HFF-Myc (cell line): Measurements from ENCODE around the gene MSH5.

ENCODE experiments used
- DNase-seq: peaks from one replicate; pipeline ENCODE4 v3.0.0-alpha.2; 2011; ENCODE audit warnings: low read depth; ENCODE audit errors: extremely low read depth
- H3K4me3 ChIP-seq: replicated peaks from 2 replicates; pipeline ENCODE4 v1.5.1; 2011; ENCODE audit warnings: low read depth, mild to moderate bottlenecking, control low read depth, low read length
- TF ChIP-seq, protein P1 (sequence below): IDR thresholded peaks from 2 replicates; pipeline ENCODE4 v1.5.1; 2012; ENCODE audit warnings: mild to moderate bottlenecking, low read depth, low read length, control low read depth; ENCODE audit errors: missing control alignments

MSH5 gene

DNA sequence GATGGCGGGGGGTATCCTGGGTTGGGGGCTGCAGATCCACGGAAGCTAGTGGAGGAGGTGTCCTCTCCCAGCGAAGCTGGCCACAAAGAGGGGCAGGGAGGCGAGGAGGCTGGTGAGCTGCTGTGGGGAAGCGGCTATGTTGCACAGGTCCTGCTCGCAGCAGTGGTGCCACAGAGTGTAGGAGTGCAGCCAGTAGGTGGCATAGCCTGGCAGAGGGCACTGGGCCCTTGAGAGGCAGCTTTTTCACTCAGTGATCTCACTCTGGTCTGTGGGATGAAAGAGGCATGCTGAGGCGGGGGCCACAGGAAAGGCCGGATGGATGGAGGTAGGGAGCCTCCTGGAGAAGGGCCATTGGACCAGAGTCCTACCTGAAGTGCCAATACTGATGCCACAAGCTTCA is 27.5 kb upstream of the MSH5 start:
- no peak for DNase-seq
- H3K4me3 ChIP-seq: no peak overlapping the region
- TF ChIP-seq, protein P1, sequence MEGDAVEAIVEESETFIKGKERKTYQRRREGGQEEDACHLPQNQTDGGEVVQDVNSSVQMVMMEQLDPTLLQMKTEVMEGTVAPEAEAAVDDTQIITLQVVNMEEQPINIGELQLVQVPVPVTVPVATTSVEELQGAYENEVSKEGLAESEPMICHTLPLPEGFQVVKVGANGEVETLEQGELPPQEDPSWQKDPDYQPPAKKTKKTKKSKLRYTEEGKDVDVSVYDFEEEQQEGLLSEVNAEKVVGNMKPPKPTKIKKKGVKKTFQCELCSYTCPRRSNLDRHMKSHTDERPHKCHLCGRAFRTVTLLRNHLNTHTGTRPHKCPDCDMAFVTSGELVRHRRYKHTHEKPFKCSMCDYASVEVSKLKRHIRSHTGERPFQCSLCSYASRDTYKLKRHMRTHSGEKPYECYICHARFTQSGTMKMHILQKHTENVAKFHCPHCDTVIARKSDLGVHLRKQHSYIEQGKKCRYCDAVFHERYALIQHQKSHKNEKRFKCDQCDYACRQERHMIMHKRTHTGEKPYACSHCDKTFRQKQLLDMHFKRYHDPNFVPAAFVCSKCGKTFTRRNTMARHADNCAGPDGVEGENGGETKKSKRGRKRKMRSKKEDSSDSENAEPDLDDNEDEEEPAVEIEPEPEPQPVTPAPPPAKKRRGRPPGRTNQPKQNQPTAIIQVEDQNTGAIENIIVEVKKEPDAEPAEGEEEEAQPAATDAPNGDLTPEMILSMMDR: peak; percentile 4

GRCh38 chr6:31713465-31713864 is 26.3 kb upstream of the MSH5 start:
- TF ChIP-seq, protein P1: no peak
- no peak for DNase-seq

GRCh38 chr6:31713991-31714684 is 25.7 kb upstream of the MSH5 start:
- DNase-seq: no peak
- TF ChIP-seq, protein P1: no peak
- no peak overlapping the region for H3K4me3 ChIP-seq

More at GRCh38 chr6:31713465-31713864, 26.3 kb upstream of the MSH5 start:
- no peak overlapping the region for H3K4me3 ChIP-seq

DNA sequence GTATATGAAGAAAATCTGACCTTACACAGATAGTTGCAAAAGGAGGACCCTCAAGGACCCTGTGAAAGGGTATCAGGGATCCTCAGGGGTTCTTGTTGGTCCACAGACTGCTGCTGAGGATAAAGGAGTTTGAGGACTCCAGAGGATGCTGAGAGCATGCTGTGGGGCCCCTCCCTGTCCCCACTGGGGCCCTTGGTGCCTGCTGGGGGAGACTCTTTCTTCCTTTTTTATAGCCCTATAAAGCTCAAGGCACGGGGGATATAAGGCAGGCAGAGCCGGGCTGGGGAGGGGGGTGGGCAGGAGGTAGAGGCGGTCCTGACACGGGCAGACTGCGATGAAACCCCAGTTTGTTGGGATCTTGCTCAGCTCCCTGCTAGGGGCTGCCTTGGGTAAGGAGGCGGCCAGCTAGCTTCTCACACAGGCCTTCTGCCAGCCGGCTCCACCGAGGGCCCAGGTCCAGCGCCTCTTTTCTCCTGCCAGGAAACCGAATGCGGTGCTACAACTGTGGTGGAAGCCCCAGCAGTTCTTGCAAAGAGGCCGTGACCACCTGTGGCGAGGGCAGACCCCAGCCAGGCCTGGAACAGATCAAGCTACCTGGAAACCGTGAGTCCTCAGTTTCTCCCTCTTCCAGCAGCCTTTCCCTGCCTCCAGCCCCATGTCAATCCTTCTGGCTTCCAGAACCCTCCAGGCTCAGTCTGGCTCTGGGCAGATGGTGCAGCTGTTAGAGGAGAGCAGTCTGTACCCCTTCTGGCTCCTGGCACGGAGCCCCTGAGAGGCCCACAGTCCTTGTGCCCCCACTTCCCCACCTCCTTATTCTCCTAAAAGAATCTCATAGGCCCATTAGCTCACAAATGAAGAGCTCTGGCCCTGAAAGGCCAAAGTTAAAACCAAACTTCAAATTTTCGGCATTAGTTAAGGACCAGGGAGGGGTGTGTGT is 24.5 kb upstream of the MSH5 start, which contains the start of gene LY6G6D:
Gene LY6G6D (plus strand): TSS at position 327 of the 937 bp plus-strand sequence. CDS start 8 bp downstream, at position 335.
- H3K4me3 ChIP-seq: no peak within 1 kb of the TSS
- TF ChIP-seq, protein P1: no peak
- DNase-seq: no peak

DNA sequence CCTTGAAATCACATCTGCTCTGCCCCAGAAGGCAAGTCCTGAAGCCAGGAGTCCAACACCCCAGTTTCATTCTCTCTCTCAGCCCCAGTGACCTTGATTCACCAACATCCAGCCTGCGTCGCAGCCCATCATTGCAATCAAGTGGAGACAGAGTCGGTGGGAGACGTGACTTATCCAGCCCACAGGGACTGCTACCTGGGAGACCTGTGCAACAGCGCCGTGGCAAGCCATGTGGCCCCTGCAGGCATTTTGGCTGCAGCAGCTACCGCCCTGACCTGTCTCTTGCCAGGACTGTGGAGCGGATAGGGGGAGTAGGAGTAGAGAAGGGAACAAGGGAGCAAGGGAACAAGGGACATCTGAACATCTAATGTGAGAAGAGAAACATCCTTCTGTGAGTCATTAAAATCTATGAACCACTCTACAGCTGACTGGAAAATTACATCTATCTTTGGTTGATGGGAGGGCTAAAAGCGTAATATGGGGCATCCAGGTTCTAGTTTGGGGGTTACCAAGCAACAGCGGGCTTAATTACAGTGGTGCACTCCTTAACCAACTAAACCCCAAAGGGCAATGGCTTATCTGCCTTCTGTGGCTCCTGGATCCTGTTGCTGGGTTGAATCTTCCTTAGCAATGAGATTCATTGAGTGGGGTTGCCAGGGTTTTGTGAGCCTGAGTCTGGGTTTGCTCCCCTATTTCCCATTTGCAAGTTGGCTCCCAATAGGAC is 22.1 kb upstream of the MSH5 start:
- TF ChIP-seq, protein P1: no peak
- H3K4me3 ChIP-seq: no peak overlapping the region
- no peak for DNase-seq

DNA sequence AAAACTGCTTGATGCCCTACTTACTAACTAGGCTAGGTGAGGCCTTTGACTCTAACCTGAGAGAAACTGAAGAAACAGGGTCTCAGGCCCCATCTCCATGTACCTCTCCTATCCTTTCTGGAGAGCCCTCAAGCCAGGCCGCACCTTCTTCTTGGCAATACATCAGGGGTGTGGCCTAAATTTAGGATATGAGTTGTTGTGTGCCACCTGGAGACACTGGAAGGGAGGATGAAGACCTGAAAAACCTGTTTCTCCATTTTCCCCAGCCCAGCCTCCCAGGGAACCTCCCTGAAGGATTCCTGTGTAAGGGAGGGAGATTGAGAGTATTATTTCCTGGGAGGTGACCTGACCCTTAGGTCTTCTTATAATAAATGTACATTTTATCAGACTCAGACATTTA is 21.5 kb upstream of the MSH5 start:
- no peak for DNase-seq
- H3K4me3 ChIP-seq: no peak overlapping the region
- TF ChIP-seq, protein P1: no peak
